Esophagus muscularis mucosa (tissue), 4 donors: ENCODE measurements around the gene TACC2. TPM values are rescaled to one million over a fixed set of nuclear protein-coding genes. Genes with fewer than 3 reads are reported as not detected.
A peak's percentile ranks its signal among the peaks of the same experiment; 100 is the strongest.
"Not testable (repeated sequence)": the region's sequence is repeated elsewhere in the genome, so short reads cannot be mapped to it uniquely, and the experiment has no call there.

ENCODE experiments used
- DNase-seq: peaks from one replicate; pipeline ENCODE4 v3.0.0-alpha.2; 2017; ENCODE audit errors: extremely low spot score
- H3K27ac ChIP-seq, 4 donors: fragments of 200-600 bp; sonication (generic); replicated peaks in 1 of 4; 1 replicate in 3 of 4; 2 replicates in 1 of 4; pipeline ENCODE4 v1.5.1; 2016 to 2019; ENCODE audit warnings: mild to moderate bottlenecking in 1 of 4
- H3K27me3 ChIP-seq, 4 donors: fragments of 200-600 bp; sonication (generic); one replicate each; pipeline versions ENCODE4 v1.5.1 to v1.6.0; 2016 to 2019
- H3K36me3 ChIP-seq, 4 donors: fragments of 200-600 bp; sonication (generic); one replicate each; pipeline ENCODE4 v1.5.1; 2016 to 2019
- H3K4me1 ChIP-seq, 4 donors: fragments of 200-600 bp; sonication (generic); one replicate each; pipeline ENCODE4 v1.5.1; 2016 to 2019
- H3K4me3 ChIP-seq, 4 donors: fragments of 200-600 bp; sonication (generic); 1 replicate in 2 of 4; 2 replicates in 2 of 4; pipeline ENCODE4 v1.5.1; 2016 to 2019; ENCODE audit warnings: mild to moderate bottlenecking in 4 of 4, moderate library complexity in 1 of 4
- H3K9me3 ChIP-seq, 4 donors: fragments of 200-600 bp; sonication (generic); 1 replicate in 3 of 4; 2 replicates in 1 of 4; pipeline ENCODE4 v1.5.1; 2016 to 2019
- CTCF ChIP-seq, 3 experiments: fragments of 200-600 bp in 2 of 3; fragments of 450-650 bp in 1 of 3; sonication (generic) in 2 of 3; IDR thresholded peaks; one replicate each; pipeline ENCODE4 v1.5.1; 2017 to 2019; ENCODE audit warnings: antibody characterized with exemption in 3 of 3, mild to moderate bottlenecking in 2 of 3, moderate library complexity in 1 of 3
- EP300 ChIP-seq: sonication (generic); formaldehyde crosslinking; IDR thresholded peaks from one replicate; pipeline ENCODE4 v1.6.1; 2017; ENCODE audit warnings: antibody characterized with exemption
- POLR2A ChIP-seq: fragments of 450-650 bp; IDR thresholded peaks from one replicate; pipeline ENCODE4 v1.6.1; 2017; ENCODE audit warnings: antibody characterized with exemption, moderate library complexity, mild to moderate bottlenecking, low read depth
- POLR2AphosphoS5 ChIP-seq, 2 donors: sonication (generic); formaldehyde crosslinking; IDR thresholded peaks; one replicate each; pipeline ENCODE4 v1.6.1; 2017; ENCODE audit warnings: antibody characterized with exemption in 2 of 2
- WGBS: methylation state at CpG from one replicate; pipeline ENCODE4 v1.1.5; 2018; 5-methylcytosine and 5-hydroxymethylcytosine counted together
- intact Hi-C: fragments of 100-400 bp; cut with DNase I; formaldehyde crosslinking; loops from one replicate; pipeline ENCODE4 v1.15.1; 2023
- total RNA-seq, 4 donors: library from RNA; depleted of rRNA; stranded (reverse); fragments of >200 nt; gene quantifications; one replicate each; pipeline versions ENCODE4 v1.1.0 to v1.2.1, GENCODE V29; 2016

The TACC2 gene
- total RNA-seq, 4 donors from 2014 or later = 53.7 to 99.4 (median 75.6) TPM

GRCh38 chr10:121978511-121978910 is 10.5 kb upstream of the TACC2 start:
- H3K27me3 ChIP-seq = no peaks in the 10 kb centered on the region
- no peaks in the 10 kb centered on the region for H3K36me3 ChIP-seq
- no peak overlapping the region for H3K27ac ChIP-seq
- peaks cover 12 to 17% (median 15%) of the 10 kb centered on the region in 4 donors for H3K4me1 ChIP-seq
- no peak for DNase-seq
- TF ChIP-seq POLR2A (no peak), POLR2AphosphoS5 (IDR thresholded peaks at IDR 0.05) (no peak), EP300 (no peak), CTCF (IDR thresholded peaks at IDR 0.05) (no peak)
- H3K4me3 ChIP-seq = no peak overlapping the region
- no peaks in the 10 kb centered on the region for H3K9me3 ChIP-seq
- intact Hi-C loops = loop anchor here (10.0 kb wide), 1 partner anchor 276 kb away; no protein-coding TSS in a partner anchor
- 95% methylated on average over 8 of the region's 26 CpGs for WGBS

GRCh38 chr10:121981346-121981745 is 7.6 kb upstream of the TACC2 start:
- TF ChIP-seq EP300 (no peak), POLR2AphosphoS5 (IDR thresholded peaks at IDR 0.05) (no peak), CTCF (IDR thresholded peaks at IDR 0.05) (no peak), POLR2A (no peak)
- 81% methylated on average over 2 of the region's 2 CpGs for WGBS
- peaks cover 0 to 10% (median 4%) of the 10 kb centered on the region in 4 donors for H3K9me3 ChIP-seq
- no peaks in the 10 kb centered on the region for H3K27me3 ChIP-seq
- intact Hi-C loops = no loop called here
- DNase-seq = no peak
- H3K4me3 ChIP-seq = no peak overlapping the region
- H3K36me3 ChIP-seq = no peaks in the 10 kb centered on the region
- H3K4me1 ChIP-seq = no peaks in the 10 kb centered on the region
- H3K27ac ChIP-seq = no peak overlapping the region

- Histone ChIP-seq H3K9me3 (peaks cover 0 to 10% (median 4%) of the 10 kb centered on the region in 4 donors), H3K27ac (no peak overlapping the region), H3K36me3 (no peaks in the 10 kb centered on the region), H3K4me1 (no peaks in the 10 kb centered on the region), H3K27me3 (no peaks in the 10 kb centered on the region), H3K4me3 (no peak overlapping the region)
- TF ChIP-seq CTCF (IDR thresholded peaks at IDR 0.05) (no peak), POLR2AphosphoS5 (IDR thresholded peaks at IDR 0.05) (no peak), EP300 (no peak), POLR2A (no peak)
- intact Hi-C loops = no loop called here
- WGBS = 94% methylated on average over 5 of the region's 5 CpGs
- no peak for DNase-seq
Observed at GRCh38 chr10:121983852-121984251, 5.1 kb upstream of the TACC2 start.

- TF ChIP-seq POLR2AphosphoS5 (IDR thresholded peaks at IDR 0.05) (no peak), EP300 (no peak), CTCF (IDR thresholded peaks at IDR 0.05) (no peak), POLR2A (no peak)
- 92% methylated on average over 2 of the region's 2 CpGs for WGBS
Observed at GRCh38 chr10:121984463-121984862, 4.5 kb upstream of the TACC2 start.

GRCh38 chr10:121990015-121990677 is 1.2 kb downstream of the TACC2 start:
- Histone ChIP-seq H3K9me3 (no peaks in the 10 kb centered on the region), H3K4me1 (peaks cover 3 to 29% (median 28%) of the 10 kb centered on the region in 4 donors), H3K36me3 (no peaks in the 10 kb centered on the region), H3K27me3 (no peaks in the 10 kb centered on the region), H3K4me3 (peak overlapping the region in 1 of 4 donors; percentile 9), H3K27ac (peak overlapping the region; percentile 20 to 50 (median 46))
- intact Hi-C loops = no loop called here
- TF ChIP-seq EP300 (no peak), POLR2AphosphoS5 (IDR thresholded peaks at IDR 0.05) (no peak), CTCF (IDR thresholded peaks at IDR 0.05) (no peak), POLR2A (no peak)
- 72% methylated on average over 9 of the region's 9 CpGs for WGBS
- DNase-seq = no peak

More at GRCh38 chr10:121984463-121984862, 4.5 kb upstream of the TACC2 start:
- Histone ChIP-seq H3K4me1 (no peaks in the 10 kb centered on the region), H3K36me3 (no peaks in the 10 kb centered on the region), H3K4me3 (no peak overlapping the region), H3K27me3 (no peaks in the 10 kb centered on the region), H3K27ac (no peak overlapping the region), H3K9me3 (peaks cover 0 to 10% (median 4%) of the 10 kb centered on the region in 4 donors)
- DNase-seq = no peak
- intact Hi-C loops = no loop called here

GRCh38 chr10:121991727-121992126 is 2.8 kb downstream of the TACC2 start:
- H3K36me3 ChIP-seq, H3K4me3 ChIP-seq, H3K9me3 ChIP-seq, DNase-seq, H3K27me3 ChIP-seq: not testable (repeated sequence)
- intact Hi-C loops = loop anchor here (2.0 kb wide), 1 partner anchor 55 kb away; no protein-coding TSS in a partner anchor
- Histone ChIP-seq H3K4me1 (peaks cover 3 to 45% (median 42%) of the 10 kb centered on the region in 4 donors), H3K27ac (peak overlapping the region in 2 of 4 donors; percentile 82 to 89)
- WGBS = 93% methylated on average over 4 of the region's 4 CpGs
